HG03469 (cell line): Measurements from ENCODE around the gene WDTC1.

Source experiments
- ATAC-seq: cut with Tn5 transposase; IDR thresholded peaks from one replicate; pipeline ENCODE4 v1.9.1; 2021; ENCODE audit warnings: mild to moderate bottlenecking, moderate library complexity, moderate number of reproducible peaks; ENCODE audit not compliant: unreplicated experiment

Gene WDTC1

DNA sequence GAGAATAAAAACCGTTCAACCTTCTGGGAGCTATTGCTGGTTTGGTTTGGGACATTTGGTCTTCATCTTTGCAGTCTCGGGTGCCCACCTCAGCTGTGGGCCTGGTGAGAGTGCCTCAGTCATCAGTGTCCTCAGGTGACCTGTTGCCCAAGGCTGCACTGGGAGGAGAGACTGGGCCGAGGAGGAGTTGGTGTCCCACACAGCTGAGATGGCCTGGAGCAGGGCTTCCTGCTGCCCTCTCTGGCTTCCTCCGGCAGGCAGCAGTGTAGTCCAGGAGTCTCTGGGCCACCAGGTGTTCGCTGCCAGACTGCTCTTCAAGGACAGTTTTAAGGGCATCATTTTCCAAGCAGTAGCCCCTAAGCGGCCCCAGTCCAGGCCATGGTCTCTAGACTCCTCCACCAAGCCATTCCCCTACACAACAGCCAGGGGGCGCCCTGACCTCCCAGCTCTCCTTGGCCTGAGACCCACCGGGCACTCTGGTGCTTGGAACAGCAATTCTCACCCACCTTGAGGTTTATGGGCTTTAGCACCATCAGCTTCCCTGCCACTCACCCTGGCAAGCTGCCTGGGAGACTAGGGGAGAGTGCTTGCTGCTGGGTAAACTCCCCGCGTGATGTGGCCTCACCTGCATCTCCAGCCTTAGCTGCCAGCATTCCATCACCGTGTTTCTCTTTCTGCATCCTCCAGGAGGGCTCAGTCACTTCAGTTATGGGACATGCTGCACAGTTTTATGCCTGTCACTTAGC is 98.3 kb downstream of the WDTC1 start:
- ATAC-seq = no peak

DNA sequence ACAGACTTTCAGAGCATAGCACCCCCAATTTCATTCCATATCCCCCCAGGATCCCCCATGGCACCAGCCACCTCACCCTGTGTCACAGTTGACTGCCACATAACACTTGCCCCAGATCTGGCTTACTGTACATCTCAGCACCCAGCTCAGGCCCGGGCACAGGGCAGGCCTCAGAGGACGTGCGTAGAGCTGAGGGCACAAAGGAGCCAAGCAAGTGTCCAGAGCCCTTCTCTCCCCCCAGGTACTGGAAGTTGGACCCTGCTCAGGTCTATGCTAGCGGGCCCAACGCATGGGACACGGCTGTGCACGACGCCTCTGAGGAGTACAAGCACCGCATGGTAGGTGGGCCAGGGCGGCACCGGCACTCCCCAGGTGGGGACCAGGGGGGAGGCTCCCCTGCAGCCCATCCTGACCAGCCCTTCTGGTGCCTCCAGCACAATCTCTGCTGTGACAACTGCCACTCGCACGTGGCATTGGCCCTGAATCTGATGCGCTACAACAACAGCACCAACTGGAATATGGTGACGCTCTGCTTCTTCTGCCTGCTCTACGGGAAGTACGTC is 99.4 kb downstream of the WDTC1 start:
- ATAC-seq = no peak

DNA sequence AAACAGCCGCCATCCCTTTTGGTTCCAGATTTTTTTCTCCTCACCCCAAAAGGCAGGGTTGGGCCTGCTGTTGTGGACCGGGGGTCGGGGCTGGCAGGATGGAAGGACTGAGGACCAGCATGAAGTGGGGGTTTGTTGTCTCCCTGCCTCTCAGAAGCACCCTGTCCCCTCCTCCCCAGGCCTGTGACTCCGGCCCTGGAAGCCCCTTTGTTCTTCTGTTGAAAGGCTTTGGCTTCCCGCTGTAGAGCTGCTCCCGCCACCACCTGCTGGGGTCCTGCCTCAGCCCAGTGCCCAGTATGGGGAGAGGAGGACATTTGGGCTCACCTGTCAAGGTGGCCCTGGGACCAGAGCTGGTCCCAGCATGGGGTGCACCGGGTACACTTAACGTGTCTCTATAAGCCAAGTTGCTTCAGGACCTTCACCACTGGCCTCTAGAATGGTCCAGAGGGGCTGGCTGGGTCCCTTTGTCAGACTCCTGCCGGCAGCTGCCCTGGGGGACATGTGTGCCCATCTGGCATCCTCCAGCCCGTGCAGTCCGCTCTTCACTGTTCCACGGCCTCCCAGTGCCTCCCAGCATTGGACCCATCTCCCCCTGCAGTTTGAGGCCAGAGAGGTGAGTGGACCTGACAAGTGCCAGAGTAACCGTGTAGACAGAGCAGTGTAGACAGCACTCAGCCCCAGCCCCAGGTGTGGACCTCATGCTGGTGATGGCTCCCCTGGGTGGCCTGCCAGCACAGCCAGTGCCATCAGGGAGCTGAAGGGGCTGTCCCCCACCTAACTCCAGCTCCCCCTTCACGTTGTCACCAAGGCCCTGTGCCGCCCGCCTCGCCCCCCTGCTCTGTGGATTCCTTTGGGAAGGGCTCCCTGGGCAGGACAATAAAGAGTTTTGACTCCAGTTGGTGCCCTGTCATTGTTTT is 101.3 kb downstream of the WDTC1 start:
- no peak for ATAC-seq

DNA sequence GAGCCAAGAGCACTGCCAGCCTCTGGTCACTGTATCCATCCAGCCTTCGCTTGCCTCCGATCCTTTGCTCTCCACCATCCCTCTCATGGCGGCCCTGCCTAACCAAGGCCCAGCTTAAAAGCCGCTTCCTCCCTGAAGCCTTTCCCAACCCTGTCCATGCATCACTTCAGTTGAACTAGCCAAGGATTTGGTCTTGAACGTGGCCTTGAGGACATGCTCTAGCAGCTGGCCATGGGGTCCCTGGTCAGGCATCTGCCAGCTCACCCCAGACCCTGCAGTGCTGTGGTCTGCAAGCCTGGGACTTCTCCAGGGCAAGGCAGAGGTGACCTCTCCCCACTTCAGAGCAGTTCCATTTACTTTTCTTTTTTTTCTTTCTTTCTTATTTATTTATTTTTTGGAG is 102.3 kb downstream of the WDTC1 start:
- no peak for ATAC-seq

DNA sequence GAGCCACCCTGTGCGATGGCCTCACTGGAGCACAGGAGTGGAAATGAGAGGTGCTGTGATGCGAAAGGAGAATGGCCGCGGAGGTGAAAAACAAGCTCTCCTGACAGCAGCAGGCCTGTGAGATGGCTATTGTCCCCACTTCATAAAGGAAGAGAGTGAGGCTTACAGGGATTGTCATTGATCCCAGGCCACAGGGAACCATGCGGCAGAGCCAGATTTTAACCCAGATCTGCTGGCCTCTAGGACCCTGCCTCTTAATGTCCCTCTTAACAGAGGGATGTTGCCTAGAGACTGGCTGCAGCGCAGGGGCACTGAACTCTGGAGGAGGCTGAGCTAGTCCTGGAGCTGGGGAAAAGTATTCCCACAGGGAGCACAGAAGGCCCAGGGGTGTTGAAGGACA is 104.3 kb downstream of the WDTC1 start:
- no peak for ATAC-seq

DNA sequence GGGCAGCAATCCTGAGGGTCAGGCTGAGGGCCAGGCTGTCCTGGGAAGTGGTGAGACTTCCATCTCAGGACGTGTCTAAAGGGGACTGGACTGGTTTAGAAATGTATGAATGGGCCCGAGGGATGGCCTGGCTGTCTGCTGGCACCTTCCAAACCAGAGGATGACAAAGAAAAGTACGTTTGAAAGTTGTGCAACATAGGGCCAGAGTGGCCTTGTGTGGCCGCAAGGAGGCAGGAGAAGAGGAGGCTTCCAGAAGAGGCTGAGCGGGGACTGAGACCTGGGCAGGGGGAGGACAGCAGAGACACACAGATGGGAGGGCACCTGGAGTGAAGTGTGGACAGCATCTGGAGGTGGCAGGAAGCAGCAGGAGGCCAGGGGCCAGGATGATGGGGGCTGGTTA is 104.8 kb downstream of the WDTC1 start:
- no peak for ATAC-seq

DNA sequence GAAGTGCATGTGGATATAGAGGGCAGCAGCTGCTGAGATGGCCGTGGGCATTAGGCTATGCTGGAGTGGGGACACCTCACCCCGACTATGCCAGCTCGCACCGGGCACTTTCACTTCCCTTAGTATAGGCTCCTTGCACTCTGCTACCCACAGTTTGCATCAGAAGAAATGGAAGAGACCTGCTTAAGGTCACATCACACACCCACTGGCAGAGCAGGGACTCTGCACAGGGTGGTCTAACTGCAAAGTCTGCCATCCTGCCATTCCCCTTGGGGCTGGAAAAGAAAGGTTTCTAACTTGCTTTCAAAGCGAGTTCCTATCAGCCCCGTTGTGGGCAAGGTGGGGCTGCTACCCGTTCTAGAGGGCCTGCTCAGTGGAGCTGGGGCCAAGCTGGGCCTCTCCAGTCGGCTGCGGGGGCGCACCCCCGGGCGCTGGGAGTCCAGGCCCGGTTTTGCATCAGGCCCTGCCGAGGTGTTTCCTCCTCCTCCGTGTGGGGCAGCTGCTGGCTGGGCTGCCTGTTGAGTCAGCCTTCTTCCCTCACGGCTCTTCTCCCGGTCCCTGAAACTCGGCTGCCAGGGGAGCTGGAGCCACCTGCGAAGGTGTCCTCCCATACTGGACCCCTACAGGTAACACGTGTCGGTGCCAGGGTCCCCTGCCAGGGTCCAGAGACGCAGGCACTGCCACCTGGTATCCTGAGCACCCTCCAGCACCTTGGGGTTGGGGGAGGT is 107.3 kb downstream of the WDTC1 start, which contains the start of gene SYTL1:
SYTL1 (plus strand) TSS at position 498 of the 728 bp plus-strand sequence. CDS start 3,313 bp downstream, outside the sequence.
- ATAC-seq = no peak

DNA sequence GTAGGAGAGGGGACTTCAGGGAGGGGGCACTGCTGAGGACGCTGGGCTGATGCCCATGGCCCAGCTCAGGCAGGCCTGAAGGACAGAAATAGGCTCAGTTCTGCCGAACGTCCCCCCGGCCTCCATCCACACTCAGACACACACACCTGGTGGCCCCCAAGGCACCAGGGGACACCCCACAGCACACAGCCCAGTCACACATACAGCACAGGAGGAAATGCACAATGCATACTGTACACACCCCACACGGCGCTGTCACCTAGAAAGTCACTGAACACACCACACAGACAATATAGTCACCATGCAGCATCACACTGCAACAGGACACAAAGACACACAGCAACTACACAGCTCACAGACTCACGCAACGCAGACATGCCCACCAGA is 108.0 kb downstream of the WDTC1 start:
- ATAC-seq = no peak

DNA sequence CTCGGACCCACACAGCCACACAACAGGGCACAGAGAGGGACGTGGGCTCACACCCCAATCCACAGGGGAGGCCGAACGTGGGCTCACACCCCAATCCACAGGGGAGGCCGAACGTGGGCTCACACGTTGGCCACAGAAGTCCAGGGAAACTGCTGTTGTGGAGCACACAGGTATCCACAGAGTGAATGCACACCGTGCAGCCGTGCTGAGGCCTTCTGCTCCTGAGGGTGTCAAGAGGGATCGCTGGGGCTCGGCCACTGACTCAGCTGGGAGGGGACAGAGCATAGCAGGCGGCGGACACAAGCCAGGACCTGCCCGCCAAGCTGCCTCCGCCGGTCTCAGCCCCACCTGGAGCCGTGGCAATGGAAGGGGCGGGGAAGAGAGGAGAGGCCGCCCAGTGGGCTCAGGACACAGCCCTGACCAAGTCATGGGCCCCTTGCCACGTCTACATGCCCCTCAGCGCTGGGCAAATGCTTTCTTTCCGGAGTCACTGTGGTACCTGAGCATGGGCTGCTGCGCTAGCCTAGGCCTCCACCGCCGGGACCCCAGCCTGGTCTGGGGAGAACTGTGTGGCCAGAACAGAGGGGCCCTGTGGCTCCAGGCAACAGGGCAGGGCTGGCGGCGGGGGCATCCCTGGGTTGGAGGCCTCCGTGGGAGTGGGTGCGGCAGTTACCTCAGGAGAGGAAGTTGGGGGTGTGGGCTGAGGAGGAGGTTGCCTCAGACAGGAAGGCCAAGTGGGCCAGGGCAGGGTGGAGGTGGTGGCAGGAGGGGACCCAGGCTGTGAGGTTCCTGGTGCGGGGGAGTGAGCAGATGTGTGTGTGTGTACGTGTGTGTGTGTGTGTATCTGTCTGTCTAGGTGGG is 108.6 kb downstream of the WDTC1 start:
- ATAC-seq = no peak

DNA sequence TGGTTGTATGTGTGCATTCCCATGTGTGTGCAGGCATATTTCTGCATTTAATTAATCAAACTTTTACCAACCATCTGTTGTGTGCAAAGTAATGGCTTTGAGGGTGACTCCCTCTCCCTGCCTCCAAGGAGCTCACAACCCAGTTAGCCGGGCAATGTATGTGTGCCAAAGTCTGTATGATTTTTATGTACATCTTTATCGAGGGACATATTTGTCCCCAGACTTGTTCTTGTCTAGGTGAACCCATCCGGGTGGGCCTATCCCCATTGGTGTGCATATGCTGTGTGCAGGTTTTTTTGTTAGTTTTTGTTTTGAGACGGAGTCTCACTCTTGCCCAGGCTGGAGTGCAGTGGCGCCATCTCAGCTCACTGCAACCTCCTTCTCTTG is 109.2 kb downstream of the WDTC1 start:
- no peak for ATAC-seq

DNA sequence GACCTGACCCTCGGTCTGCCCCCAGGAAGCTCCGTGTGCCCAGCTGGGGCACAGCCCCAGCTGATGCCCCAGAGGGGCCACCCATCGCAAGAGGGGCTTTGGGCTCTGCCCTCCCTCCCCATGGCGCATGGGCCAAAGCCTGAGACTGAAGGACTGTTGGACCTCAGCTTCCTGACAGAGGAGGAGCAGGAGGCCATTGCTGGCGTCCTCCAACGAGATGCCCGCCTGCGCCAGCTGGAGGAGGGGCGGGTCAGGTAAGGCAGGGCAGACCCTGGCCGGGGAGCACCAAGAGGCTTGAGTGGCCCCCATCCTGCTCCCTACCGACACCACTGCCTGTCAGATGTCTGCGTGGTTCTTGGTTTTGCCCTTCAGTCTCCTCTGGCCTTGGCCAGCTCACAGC is 110.8 kb downstream of the WDTC1 start:
- ATAC-seq = no peak

DNA sequence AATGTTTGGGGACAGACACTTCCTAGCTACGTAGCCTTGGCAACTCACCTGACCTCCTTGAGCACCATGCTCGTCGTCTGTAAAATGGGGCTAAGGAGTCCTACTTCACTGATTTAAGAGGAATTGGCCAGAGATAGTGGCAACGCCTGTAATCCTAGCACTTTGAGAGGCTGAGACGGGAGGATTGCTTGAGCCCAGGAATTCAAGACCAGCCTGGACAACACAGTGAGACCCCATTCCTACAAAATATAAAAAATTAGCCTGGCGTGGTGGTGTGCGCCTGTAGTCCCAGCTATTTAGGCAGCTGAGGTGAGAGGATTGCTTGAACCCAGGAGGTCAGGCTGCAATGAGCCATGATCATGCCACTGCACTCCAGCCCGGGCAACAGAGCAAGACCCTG is 111.9 kb downstream of the WDTC1 start:
- no peak for ATAC-seq

DNA sequence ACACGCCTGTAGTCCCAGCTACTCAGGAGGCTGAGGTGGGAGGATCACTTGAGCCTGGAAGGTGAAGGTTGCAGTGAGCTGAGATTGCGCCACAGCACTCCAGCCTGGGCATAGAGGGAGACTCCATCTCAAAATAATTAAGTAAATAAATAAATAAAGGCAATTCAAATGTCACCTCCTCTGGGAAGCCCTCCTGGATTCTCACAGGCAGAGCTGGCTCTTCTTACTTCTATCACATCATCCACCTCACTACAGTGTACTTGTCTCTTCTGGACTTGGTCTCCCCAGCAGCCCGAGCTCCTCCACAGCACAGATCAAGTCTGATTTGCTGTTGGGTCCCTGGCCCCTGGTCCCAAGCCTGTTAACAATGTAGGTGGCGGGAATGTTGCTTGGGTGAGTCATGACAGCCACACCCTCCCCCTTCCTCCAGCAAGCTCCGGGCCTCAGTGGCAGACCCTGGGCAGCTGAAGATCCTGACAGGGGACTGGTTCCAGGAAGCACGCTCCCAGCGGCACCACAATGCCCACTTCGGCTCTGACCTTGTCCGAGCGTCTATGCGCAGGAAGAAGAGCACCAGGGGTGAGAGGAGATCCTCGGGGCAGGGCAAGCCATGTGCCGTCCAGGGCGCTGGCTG is 112.7 kb downstream of the WDTC1 start:
- no peak for ATAC-seq

DNA sequence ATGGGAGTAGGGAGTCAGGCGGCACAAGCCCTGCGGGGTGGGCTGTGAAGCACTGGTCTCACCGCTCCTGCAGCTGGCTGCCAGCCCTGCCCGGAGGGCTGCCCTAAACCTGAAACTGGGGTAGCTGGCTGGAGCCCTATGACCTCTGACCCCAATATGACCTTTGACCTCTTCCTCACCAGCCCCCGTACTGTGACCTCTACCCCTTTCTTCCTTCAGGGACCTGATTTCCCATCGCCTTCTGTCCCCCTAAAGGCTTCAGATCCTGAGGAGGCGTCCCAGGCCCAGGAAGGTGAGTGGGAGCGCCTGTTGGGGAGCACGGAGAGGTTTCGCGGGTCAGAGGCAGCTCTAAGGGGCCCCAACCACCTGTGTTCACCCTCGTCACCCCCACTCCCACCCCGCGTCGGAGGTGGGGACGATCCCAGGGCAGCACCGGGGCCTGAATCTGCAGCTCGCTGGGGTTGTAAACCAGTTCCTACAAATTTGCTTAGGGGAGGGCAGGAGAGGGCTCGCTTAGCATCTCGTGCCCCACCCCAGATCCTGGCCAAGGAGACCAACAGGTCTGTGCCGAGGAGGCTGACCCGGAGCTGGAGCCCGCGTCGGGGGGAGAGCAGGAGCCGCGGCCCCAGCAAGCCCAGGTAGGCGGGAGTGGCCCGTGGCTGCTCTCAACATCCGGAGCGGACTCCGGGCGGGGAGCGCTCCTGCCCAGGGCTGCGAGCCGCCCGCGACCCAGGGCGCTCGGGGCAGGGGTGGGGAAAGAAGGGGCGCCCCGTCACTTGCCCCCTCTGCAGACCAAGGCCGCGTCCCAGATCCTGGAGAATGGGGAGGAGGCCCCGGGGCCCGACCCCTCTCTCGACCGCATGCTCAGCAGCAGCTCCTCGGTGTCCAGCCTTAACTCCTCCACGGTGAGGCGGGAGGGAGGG is 114.7 kb downstream of the WDTC1 start:
- ATAC-seq = no peak

DNA sequence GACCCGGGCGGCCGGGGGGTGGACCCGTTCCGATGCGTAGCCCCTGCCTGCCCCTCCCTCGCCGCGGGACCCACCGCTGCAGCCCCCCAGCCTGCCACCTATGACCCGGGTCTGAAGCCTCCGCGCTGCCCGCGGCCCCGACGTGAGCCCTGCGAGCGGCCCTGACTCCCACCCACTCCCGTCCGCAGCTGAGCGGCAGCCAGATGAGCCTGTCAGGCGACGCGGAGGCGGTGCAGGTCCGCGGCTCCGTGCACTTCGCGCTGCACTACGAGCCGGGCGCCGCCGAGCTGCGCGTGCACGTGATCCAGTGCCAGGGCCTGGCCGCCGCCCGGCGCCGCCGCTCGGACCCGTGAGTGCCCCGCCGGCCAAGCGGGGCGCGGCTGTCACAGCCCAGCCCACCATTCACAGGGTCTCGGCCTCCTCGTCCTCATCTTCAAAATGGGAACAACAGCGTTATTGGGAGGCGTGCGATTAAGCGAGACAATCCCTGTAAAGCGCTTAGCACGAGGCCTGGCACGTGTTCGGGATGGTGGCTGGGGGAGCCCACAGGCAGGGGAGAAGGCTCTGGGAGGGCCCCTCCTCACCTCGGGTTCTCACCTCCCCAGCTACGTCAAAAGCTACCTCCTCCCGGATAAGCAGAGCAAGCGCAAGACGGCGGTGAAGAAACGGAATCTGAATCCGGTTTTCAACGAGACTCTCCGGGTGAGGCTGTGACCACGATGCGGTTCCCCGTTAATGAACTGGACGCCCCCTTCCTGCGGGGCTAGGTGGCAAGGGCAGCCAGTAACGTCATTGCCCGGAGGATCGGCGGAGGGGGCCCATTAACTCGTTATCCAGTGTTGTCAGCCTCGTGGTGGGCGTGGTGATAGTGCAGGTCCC is 115.6 kb downstream of the WDTC1 start:
- no peak for ATAC-seq

DNA sequence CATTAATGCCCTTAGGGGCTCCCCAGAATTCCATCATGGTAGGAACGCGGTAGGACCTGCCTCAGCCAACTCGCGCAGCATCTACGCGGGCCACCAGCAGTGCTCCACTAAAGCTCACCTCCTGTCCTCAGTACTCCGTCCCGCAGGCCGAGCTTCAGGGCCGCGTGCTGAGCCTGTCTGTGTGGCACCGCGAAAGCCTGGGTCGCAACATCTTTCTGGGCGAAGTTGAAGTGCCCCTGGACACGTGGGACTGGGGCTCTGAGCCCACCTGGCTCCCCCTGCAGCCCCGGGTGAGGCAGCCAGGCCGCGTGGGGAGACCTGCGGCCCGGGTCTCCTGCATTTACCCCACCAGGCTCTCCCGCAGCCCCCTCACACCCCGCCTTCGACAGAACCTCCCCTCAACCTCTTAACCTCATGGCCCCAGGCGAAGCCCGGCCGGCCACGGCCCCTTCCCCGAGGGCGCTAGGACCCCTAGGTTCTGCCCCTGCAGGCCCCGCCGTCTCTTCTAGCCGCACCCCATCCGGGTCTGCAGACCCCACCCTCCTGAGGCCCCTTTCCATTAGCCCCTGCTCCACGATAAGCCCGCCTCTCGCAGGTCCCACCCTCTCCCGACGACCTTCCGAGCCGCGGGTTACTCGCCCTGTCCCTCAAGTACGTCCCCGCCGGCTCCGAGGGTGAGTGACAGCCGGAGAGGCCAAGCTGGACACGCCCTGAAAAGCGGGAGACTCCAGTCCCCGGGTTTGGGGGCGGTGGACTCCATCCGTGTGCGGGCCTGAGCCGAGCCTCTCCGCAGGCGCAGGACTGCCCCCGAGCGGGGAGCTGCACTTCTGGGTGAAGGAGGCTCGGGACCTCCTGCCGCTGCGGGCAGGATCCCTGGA is 116.5 kb downstream of the WDTC1 start:
- ATAC-seq = no peak
